Activated naive CD8-positive, alpha-beta T cell treated with anti-CD3 and anti-CD28 coated beads, Interleukin-2, amount 10 ng/mL, durations not matched to agents 7 days and 5 days (primary cell): Measurements from ENCODE around the gene SUCO. TPM values are rescaled to one million over a fixed set of nuclear protein-coding genes. Genes with fewer than 3 reads are reported as not detected.

Experiments
- ATAC-seq: fragments of 150-1000 bp; cut with Tn5 transposase; one replicate; pipeline ENCODE4 v1.10.0; 2021; ENCODE audit warnings: low read depth, moderate library complexity
- POLR2A ChIA-PET: fragments of 350-600 bp; sonication (Branson Sonifier 250); formaldehyde crosslinking; loops from one replicate; lab custom pipeline; 2021; ENCODE audit warnings: antibody characterized with exemption; lab: Charles Lee
- DNase-seq: peaks from one replicate; pipeline ENCODE4 v3.0.0; 2021
- H3K27ac Mint-ChIP-seq: one replicate; pipeline ENCODE4 v1.8.0; 2022; ENCODE audit warnings: mild to moderate bottlenecking, mixed read lengths
- H3K27me3 Mint-ChIP-seq: one replicate; pipeline ENCODE4 v1.8.0; 2022; ENCODE audit warnings: mild to moderate bottlenecking, moderate library complexity, mixed read lengths
- H3K36me3 Mint-ChIP-seq: one replicate; pipeline ENCODE4 v1.8.0; 2021; ENCODE audit warnings: mild to moderate bottlenecking, mixed read lengths
- H3K4me1 Mint-ChIP-seq: one replicate; pipeline ENCODE4 v1.8.0; 2021; ENCODE audit warnings: mixed read lengths
- H3K4me3 Mint-ChIP-seq: one replicate; pipeline ENCODE4 v1.8.0; 2022; ENCODE audit warnings: mild to moderate bottlenecking, moderate library complexity, mixed read lengths
- H3K9me3 Mint-ChIP-seq: one replicate; pipeline ENCODE4 v1.8.0; 2021; ENCODE audit warnings: mixed read lengths
- total RNA-seq, 2 experiments: library from RNA; stranded (reverse); gene quantifications; one replicate each; pipeline ENCODE4 v1.2.3, GENCODE V29; 2021

The SUCO gene
- total RNA-seq, 2 experiments from 2014 or later, result 42.5 to 44.5 TPM

DNA sequence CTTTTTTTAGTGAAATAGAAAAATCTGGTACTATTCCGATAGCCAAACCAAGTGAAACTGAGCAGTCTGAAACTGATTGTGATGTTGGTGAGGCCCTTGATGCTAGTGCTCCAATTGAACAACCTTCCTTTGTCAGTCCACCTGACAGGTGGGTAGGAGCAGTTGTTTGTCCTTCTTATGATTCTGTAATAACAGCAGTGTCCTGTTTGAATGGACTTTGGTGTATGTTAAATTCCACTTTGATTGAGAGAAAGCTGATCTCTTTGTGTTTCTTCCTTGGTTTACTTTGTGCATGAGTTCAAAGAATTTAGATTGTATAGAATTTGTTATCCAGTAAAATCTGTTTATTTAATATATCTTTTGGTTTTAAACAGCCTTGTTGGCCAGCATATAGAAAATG lies 24.3 kb downstream of the SUCO start:
- DNase-seq (no peak), ATAC-seq (no peak)
- Mint-ChIP-seq H3K4me3 (no peak overlapping the region), H3K9me3 (no peaks in the 10 kb centered on the region), H3K4me1 (peaks cover 7% of the 10 kb centered on the region), H3K27ac (no peak overlapping the region), H3K27me3 (no peaks in the 10 kb centered on the region), H3K36me3 (peaks cover 59% of the 10 kb centered on the region)
- POLR2A ChIA-PET, result no interaction called here

DNA sequence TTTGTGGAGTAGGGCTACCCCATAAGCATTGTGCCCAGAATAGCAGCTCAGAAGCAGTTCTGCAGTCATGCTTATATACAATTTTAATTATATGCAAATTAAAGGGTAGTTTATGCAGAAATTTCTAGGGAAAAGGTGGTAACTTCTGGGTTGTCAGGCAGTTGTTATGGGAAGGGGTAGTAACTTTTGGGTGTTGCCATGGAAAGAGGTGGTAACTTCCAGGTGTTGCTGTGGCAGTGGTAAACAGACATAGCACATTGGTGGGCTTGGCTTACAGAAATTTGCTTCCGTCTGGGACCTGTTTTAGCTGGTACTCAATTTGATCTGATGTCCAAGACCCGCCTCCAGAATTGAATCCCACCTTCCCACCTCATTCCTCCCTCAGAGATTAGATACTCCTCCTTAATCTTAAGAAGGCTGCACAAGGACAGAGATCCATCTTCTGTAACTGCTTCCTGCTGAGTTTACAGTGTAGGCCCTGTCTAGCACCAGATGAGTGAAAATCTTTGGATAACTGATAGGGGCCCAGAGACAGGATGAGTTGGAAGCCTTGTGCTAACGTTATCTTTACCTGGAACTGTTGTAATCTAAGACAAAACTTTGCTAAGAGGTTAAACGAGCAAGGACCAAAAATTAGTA lies 26.7 kb downstream of the SUCO start:
- DNase-seq (no peak), ATAC-seq (no peak)
- H3K36me3 Mint-ChIP-seq, result peaks cover 76% of the 10 kb centered on the region
- no peak overlapping the region for H3K27ac Mint-ChIP-seq
- peaks cover 2% of the 10 kb centered on the region for H3K9me3 Mint-ChIP-seq
- POLR2A ChIA-PET, result no interaction called here
- no peak overlapping the region for H3K4me3 Mint-ChIP-seq
- peaks cover 8% of the 10 kb centered on the region for H3K4me1 Mint-ChIP-seq
- no peaks in the 10 kb centered on the region for H3K27me3 Mint-ChIP-seq

DNA sequence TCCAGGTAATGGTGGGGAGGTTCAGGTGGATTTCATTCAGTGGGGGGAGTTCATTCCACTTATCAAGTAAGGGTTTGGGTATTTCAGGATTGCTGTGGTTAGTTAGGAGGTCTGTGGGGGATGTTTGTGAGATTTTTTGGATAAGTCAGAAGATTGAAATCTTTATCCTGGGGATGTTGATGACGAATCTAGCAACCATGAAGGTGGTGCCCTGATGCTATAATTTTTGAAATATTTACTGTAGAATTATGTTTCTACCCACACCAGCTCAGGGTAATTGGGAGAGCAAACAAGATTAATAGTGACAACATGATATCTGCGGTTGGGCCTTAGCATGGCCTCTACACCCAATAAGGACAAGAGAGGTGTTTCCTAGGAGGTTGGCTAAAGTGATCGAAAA lies 28.3 kb downstream of the SUCO start:
- ATAC-seq (no peak), DNase-seq (no peak)
- POLR2A ChIA-PET, result no interaction called here
- no peaks in the 10 kb centered on the region for H3K27me3 Mint-ChIP-seq
- peaks cover 3% of the 10 kb centered on the region for H3K4me1 Mint-ChIP-seq
- H3K36me3 Mint-ChIP-seq, result peaks cover 70% of the 10 kb centered on the region
- H3K9me3 Mint-ChIP-seq, result peaks cover 2% of the 10 kb centered on the region
- no peak overlapping the region for H3K4me3 Mint-ChIP-seq
- no peak overlapping the region for H3K27ac Mint-ChIP-seq

DNA sequence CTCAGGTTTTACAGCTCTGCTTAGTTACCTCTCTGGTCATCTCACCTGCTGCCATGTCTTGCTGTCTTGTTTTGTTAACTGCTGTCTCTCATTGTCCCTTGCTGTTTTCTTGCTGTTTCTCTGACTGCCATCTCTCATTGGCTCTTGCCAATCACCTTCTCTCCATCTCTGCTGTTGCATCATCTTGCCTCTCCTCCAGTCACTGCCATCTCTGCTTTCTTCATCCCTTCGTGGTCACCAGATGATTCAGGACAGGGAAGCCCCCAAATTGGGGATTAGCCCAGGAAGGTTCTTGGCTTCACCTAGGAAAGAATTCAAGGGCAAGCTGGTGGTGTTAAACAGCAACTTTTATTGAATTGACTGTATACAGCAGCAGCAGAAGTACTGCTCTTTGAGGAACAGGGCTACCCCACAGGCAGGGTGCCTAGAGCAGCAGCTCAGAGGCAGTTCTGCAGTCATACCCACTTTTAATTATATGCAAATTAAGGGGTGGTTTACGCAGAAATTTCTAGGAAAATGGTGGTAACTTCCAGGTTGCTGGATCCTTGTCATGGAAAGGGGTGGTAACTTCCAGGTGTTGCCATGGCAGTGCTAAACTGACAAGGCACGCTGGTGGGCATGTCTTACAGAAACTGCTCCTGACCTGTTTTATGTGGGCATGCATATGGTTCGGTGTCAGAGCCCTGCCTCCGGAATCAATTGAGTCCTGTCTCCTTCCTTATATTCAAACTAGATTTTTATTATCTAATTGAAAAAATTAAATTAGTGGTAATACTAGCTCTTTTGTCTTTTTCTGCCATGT lies 33.4 kb downstream of the SUCO start:
- DNase-seq (no peak), ATAC-seq (no peak)
- Mint-ChIP-seq H3K4me1 (peaks cover 2% of the 10 kb centered on the region), H3K9me3 (peaks cover 6% of the 10 kb centered on the region), H3K27ac (no peak overlapping the region), H3K36me3 (peaks cover 60% of the 10 kb centered on the region), H3K4me3 (no peak overlapping the region), H3K27me3 (no peaks in the 10 kb centered on the region)
- POLR2A ChIA-PET, result no interaction called here

DNA sequence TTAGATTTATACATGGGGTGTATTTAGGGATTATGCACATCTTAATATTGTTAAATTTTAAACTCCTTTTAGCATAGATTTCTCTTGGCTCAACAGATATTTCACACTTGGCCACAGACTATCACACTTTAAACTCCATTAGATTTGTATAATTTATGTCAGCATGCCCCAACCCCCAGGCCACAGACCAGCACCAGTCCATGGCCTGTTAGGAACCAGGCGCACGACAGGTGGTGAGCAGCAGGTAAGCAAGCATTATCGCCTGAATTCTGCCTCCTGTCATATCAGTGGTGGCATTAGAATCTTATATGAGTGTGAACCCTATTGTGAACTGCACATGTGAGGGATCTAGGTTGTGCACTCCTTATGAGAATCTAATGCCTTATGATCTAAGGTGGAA lies 34.8 kb downstream of the SUCO start:
- Mint-ChIP-seq H3K4me1 (peaks cover 2% of the 10 kb centered on the region), H3K9me3 (peaks cover 6% of the 10 kb centered on the region), H3K27me3 (no peaks in the 10 kb centered on the region), H3K27ac (no peak overlapping the region), H3K4me3 (no peak overlapping the region), H3K36me3 (peaks cover 52% of the 10 kb centered on the region)
- POLR2A ChIA-PET, result no interaction called here
- DNase-seq, result no peak
- no peak for ATAC-seq

DNA sequence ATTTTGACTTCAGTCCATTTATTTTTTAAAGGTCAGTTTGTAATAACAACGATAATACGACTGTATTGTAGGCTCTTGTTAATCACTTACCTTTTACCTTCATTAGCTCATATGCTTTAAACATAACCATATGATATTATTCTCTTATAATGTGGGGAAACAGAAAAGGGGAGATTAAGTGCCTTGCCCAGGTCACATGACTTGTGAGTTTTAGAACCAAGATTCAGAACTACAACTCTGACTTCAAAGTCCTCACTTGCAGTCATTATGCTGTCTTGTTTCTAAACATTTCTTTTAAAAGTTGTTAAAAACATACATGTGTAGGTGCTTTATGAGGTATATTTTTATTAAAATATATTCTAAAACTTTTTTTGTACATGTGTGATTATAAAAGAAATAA lies 41.1 kb downstream of the SUCO start:
- POLR2A ChIA-PET, result no interaction called here
- ATAC-seq (no peak), DNase-seq (no peak)
- H3K27me3 Mint-ChIP-seq, result no peaks in the 10 kb centered on the region
- H3K4me3 Mint-ChIP-seq, result no peak overlapping the region
- H3K4me1 Mint-ChIP-seq, result no peaks in the 10 kb centered on the region
- peaks cover 24% of the 10 kb centered on the region for H3K36me3 Mint-ChIP-seq
- peaks cover 4% of the 10 kb centered on the region for H3K9me3 Mint-ChIP-seq
- no peak overlapping the region for H3K27ac Mint-ChIP-seq

DNA sequence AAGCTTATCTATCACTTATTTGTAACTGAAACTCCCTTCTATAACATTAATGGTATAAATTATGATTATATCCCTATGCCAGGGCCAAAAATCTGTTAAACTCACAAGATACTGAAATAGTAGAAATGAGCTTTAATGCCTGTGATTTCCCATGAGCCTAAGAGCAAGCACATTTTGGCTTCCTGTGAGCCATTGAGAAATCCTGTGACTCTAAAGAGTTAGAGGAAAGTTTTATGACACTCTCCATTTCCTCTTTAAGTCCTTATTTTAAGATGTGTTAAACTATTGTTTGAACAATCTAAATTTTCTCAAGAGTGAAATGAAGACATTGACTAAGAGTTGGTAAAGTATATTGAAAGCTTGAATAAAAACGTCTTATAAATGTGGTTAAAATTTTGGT lies 45.6 kb downstream of the SUCO start:
- DNase-seq (no peak), ATAC-seq (no peak)
- Mint-ChIP-seq H3K27ac (no peak overlapping the region), H3K27me3 (no peaks in the 10 kb centered on the region), H3K36me3 (peaks cover 15% of the 10 kb centered on the region), H3K4me3 (no peak overlapping the region), H3K9me3 (no peaks in the 10 kb centered on the region), H3K4me1 (peaks cover 1% of the 10 kb centered on the region)
- POLR2A ChIA-PET, result interaction anchor here (0.5 kb wide), 1 partner anchor 46 kb away, joined by 3 read pairs; the partner anchor contains the start of gene SUCO

DNA sequence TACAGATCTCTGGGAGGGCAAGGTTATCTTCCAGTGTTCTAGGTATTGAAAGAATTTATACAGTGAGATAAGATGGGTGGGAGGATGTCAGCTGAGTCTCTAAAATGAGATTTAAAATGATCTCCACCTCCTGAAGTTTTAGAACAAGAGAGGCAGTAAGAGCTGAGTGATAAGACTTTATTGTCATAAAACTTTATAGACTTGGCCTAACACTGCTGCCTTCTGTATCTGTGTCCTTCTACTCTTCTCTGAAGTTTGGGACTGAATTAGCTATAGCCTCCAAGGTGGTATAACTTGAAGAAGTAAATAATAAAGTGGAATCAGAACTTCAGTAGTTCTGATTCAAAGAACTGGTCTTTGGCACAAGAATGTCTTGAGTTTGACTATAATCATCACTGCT lies 48.3 kb downstream of the SUCO start:
- no peak overlapping the region for H3K27ac Mint-ChIP-seq

DNA sequence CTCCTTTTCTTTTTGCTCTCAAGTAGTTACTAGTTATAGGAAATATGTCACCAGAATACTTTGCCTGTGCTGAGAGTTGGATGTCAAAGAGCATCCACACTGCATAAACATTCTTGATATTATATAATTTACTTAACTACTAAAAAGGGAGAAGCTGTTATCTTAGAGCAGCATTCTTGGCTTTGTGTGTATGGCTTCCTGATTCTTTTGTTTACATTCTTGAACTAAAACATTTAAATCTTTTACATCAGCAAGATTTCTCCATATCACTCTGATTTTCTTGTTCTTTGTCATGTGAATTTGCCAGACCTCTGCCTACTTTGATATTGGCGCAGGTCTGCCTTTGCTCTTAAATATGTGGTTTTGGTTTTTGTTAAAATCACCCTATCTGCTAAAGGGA lies 48.8 kb downstream of the SUCO start:
- POLR2A ChIA-PET, result interaction anchor here (1.1 kb wide), 1 partner anchor 138 kb away, joined by 3 read pairs; no protein-coding TSS in a partner anchor
- Mint-ChIP-seq H3K36me3 (peaks cover 12% of the 10 kb centered on the region), H3K9me3 (no peaks in the 10 kb centered on the region), H3K4me1 (peaks cover 5% of the 10 kb centered on the region), H3K4me3 (no peak overlapping the region), H3K27ac (no peak overlapping the region), H3K27me3 (no peaks in the 10 kb centered on the region)
- DNase-seq (no peak), ATAC-seq (no peak)

More for the DNA sequence above, 48.3 kb downstream of the SUCO start:
- no peak for DNase-seq
- H3K27me3 Mint-ChIP-seq, result no peaks in the 10 kb centered on the region
- POLR2A ChIA-PET, result interaction anchor here (1.1 kb wide), 1 partner anchor 138 kb away, joined by 3 read pairs; no protein-coding TSS in a partner anchor
- no peaks in the 10 kb centered on the region for H3K9me3 Mint-ChIP-seq
- no peak overlapping the region for H3K4me3 Mint-ChIP-seq
- H3K4me1 Mint-ChIP-seq, result peaks cover 5% of the 10 kb centered on the region
- peaks cover 12% of the 10 kb centered on the region for H3K36me3 Mint-ChIP-seq
- no peak for ATAC-seq

DNA sequence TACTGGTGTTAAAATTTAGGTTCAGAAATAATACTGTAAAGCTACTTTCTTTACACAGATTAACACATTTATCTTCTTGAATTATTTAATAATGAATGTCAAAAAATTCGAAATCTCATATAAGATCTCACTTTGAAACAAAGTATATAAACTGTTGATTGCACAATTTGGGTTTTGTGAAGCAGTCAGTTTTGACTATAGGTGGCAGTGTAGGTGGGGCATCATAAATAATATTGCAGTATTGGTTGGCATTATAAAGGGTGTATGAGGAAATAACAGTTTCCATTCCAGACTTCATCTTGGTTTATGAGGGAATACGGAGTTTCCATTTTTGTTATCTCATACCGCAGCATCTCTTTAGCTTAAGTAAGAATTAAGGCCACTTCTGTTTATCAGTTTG lies 49.9 kb downstream of the SUCO start:
- no peaks in the 10 kb centered on the region for H3K9me3 Mint-ChIP-seq
- H3K36me3 Mint-ChIP-seq, result peaks cover 15% of the 10 kb centered on the region
- POLR2A ChIA-PET, result no interaction called here
- no peak overlapping the region for H3K27ac Mint-ChIP-seq
- peaks cover 5% of the 10 kb centered on the region for H3K4me1 Mint-ChIP-seq
- DNase-seq (no peak), ATAC-seq (no peak)
- H3K4me3 Mint-ChIP-seq, result no peak overlapping the region
- H3K27me3 Mint-ChIP-seq, result no peaks in the 10 kb centered on the region

DNA sequence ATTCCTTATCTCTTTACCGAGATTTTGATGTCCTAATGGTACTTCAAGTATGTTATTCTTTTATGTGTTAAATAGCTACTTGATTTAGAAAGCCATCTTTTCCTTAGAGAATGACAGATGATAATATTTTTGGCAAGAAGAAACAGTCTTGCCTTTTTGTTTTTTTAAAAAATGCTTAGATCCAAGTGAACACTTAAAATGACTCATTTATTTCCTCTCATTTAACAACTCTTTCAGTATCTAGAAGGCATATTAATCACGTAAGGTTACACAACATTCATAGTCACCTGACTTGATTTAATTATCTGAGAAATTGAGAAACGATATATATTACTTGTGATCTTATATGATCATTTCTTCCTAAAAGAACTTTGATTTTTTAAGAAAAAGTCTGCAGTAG lies 52.4 kb downstream of the SUCO start:
- Mint-ChIP-seq H3K36me3 (peaks cover 34% of the 10 kb centered on the region), H3K27me3 (no peaks in the 10 kb centered on the region), H3K4me3 (no peak overlapping the region), H3K4me1 (peaks cover 11% of the 10 kb centered on the region), H3K9me3 (no peaks in the 10 kb centered on the region), H3K27ac (no peak overlapping the region)
- POLR2A ChIA-PET, result no interaction called here
- ATAC-seq (no peak), DNase-seq (no peak)

DNA sequence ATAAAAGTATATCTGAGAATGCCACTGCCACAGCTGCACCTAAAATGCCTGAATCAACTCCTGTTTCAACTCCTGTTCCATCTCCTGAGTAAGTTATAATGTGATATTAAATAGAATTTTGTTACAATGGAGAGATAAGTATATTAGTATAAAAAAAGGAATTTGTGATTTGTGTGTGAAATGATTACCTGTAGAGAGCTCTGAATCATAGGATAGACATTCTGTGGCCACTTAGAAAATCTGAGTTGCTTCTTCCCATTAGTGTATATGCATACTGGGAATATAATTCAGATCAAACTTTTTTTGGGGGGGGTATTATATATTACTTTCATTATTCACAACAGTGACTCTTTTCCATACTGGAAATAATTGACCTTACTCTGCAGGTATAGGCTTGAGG lies 52.9 kb downstream of the SUCO start:
- Mint-ChIP-seq H3K9me3 (no peaks in the 10 kb centered on the region), H3K27ac (no peak overlapping the region), H3K36me3 (peaks cover 35% of the 10 kb centered on the region), H3K4me1 (peaks cover 11% of the 10 kb centered on the region), H3K27me3 (no peaks in the 10 kb centered on the region), H3K4me3 (no peak overlapping the region)
- ATAC-seq (no peak), DNase-seq (no peak)
- POLR2A ChIA-PET, result no interaction called here

DNA sequence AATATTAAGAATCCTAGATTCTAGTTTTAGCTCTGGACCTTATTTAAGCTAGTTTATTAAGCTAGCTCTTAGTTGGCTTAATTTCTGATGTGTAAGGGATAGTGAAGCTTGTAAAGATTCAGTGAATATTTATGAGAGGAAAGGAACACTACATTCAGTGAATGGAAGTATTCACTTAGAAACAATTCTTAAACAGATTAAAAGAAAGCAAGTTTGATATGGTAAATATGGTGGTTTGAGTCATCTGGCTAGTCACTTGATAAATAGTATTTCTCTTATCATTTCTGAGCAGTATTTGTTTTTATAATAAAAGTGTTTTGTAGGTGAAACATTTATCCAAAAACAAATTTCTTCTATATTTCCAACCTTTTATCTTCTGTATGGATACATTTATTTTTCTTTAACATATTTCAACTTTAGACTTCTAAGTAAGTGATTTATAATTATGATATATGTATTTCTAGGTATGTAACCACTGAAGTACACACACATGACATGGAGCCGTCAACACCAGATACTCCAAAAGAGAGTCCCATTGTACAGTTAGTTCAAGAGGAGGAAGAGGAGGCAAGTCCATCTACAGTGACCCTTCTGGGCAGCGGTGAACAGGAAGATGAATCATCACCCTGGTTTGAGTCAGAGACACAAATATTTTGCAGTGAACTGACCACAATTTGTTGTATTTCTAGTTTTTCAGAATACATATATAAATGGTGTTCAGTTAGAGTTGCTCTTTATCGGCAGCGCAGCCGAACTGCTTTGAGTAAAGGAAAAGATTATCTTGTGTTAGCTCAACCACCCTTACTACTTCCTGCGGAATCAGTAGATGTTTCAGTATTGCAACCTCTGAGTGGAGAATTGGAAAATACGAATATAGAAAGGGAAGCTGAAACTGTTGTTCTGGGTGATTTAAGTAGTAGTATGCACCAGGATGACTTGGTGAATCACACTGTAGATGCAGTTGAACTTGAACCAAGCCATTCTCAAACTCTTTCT lies 55.6 kb downstream of the SUCO start:
- ATAC-seq (no peak), DNase-seq (no peak)
- H3K27ac Mint-ChIP-seq, result no peak overlapping the region
- H3K4me3 Mint-ChIP-seq, result no peak overlapping the region
- POLR2A ChIA-PET, result no interaction called here
- H3K36me3 Mint-ChIP-seq, result peaks cover 55% of the 10 kb centered on the region
- peaks cover 10% of the 10 kb centered on the region for H3K4me1 Mint-ChIP-seq
- peaks cover 7% of the 10 kb centered on the region for H3K9me3 Mint-ChIP-seq
- no peaks in the 10 kb centered on the region for H3K27me3 Mint-ChIP-seq
